ENCODE data around the gene B4GALNT3.

B4GALNT3 gene

GRCh38 chr12:462936-463705 lies 3.4 kb downstream of the B4GALNT3 start:
- TF ChIP-seq CTCF (IDR thresholded peaks at IDR 0.05; ENCODE audit: insufficient read depth, low read length) (no peak), POLR2AphosphoS5 (IDR thresholded peaks at IDR 0.05; ENCODE audit: low read depth) (no peak)
- TF ChIP-seq, protein P1, sequence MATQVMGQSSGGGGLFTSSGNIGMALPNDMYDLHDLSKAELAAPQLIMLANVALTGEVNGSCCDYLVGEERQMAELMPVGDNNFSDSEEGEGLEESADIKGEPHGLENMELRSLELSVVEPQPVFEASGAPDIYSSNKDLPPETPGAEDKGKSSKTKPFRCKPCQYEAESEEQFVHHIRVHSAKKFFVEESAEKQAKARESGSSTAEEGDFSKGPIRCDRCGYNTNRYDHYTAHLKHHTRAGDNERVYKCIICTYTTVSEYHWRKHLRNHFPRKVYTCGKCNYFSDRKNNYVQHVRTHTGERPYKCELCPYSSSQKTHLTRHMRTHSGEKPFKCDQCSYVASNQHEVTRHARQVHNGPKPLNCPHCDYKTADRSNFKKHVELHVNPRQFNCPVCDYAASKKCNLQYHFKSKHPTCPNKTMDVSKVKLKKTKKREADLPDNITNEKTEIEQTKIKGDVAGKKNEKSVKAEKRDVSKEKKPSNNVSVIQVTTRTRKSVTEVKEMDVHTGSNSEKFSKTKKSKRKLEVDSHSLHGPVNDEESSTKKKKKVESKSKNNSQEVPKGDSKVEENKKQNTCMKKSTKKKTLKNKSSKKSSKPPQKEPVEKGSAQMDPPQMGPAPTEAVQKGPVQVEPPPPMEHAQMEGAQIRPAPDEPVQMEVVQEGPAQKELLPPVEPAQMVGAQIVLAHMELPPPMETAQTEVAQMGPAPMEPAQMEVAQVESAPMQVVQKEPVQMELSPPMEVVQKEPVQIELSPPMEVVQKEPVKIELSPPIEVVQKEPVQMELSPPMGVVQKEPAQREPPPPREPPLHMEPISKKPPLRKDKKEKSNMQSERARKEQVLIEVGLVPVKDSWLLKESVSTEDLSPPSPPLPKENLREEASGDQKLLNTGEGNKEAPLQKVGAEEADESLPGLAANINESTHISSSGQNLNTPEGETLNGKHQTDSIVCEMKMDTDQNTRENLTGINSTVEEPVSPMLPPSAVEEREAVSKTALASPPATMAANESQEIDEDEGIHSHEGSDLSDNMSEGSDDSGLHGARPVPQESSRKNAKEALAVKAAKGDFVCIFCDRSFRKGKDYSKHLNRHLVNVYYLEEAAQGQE (IDR thresholded peaks at IDR 0.05; ENCODE audit: insufficient replicate concordance, low read depth): no peak
- no peak for DNase-seq (ENCODE audit: low read depth in 1 of 2, low spot score in 1 of 2)
- Histone ChIP-seq H3K27me3 (ENCODE audit: insufficient read depth, poor library complexity, severe bottlenecking) (peaks cover 41% of the 10 kb centered on the region), H3K27ac (replicated peaks) (no peak overlapping the region), H3K4me3 (replicated peaks; ENCODE audit: insufficient read depth, low read length) (no peak overlapping the region)

GRCh38 chr12:464484-465267 lies 4.9 kb downstream of the B4GALNT3 start:
- TF ChIP-seq GABPA (IDR thresholded peaks at IDR 0.05; ENCODE audit: low read depth) (no peak), CTCF (IDR thresholded peaks at IDR 0.05; ENCODE audit: insufficient read depth, low read length) (no peak), POLR2AphosphoS5 (IDR thresholded peaks at IDR 0.05; ENCODE audit: low read depth) (no peak), SPI1 (IDR thresholded peaks at IDR 0.05; ENCODE audit: borderline replicate concordance, low read depth) (no peak)
- TF ChIP-seq, protein P1 (IDR thresholded peaks at IDR 0.05; ENCODE audit: insufficient replicate concordance, low read depth): no peak
- DNase-seq (ENCODE audit: low read depth in 1 of 2, low spot score in 1 of 2): no peak
- H3K4me3 ChIP-seq (replicated peaks; ENCODE audit: insufficient read depth, low read length): no peak overlapping the region
- H3K27me3 ChIP-seq (ENCODE audit: insufficient read depth, poor library complexity, severe bottlenecking): peaks cover 28% of the 10 kb centered on the region
- no peak overlapping the region for H3K27ac ChIP-seq (replicated peaks)

GRCh38 chr12:466039-466438 lies 6.3 kb downstream of the B4GALNT3 start:
- no peak overlapping the region for H3K4me3 ChIP-seq (replicated peaks; ENCODE audit: insufficient read depth, low read length)
- H3K27ac ChIP-seq (replicated peaks): no peak overlapping the region
- DNase-seq (ENCODE audit: low read depth in 1 of 2, low spot score in 1 of 2): no peak
- TF ChIP-seq, protein P1 (IDR thresholded peaks at IDR 0.05; ENCODE audit: insufficient replicate concordance, low read depth): no peak
- no peak for TF ChIP-seq SPI1 (IDR thresholded peaks at IDR 0.05; ENCODE audit: borderline replicate concordance, low read depth)
- TF ChIP-seq CTCF (IDR thresholded peaks at IDR 0.05; ENCODE audit: insufficient read depth, low read length): no peak
- no peak for TF ChIP-seq GABPA (IDR thresholded peaks at IDR 0.05; ENCODE audit: low read depth)
- no peak for TF ChIP-seq POLR2AphosphoS5 (IDR thresholded peaks at IDR 0.05; ENCODE audit: low read depth)
- H3K27me3 ChIP-seq (ENCODE audit: insufficient read depth, poor library complexity, severe bottlenecking): peaks cover 20% of the 10 kb centered on the region
